BJ (cell line): ENCODE results near the gene ARHGAP42. TPM values are rescaled to one million over a fixed set of nuclear protein-coding genes. Genes with fewer than 3 reads are reported as not detected.
A peak's percentile ranks its signal among the peaks of the same experiment; 100 is the strongest.

ENCODE experiments used
- CTCF ChIA-PET: fragments of 350-600 bp; formaldehyde crosslinking; extraction: SDS; loops from one replicate; lab custom pipeline; 2021; ENCODE audit warnings: antibody characterized with exemption, inconsistent platforms; lab: Yijun Ruan, JAX
- POLR2A ChIA-PET: fragments of 300-600 bp; sonication (Branson Sonifier 250); formaldehyde crosslinking; extraction: SDS; loops from one replicate; lab custom pipeline; 2021; ENCODE audit warnings: antibody characterized with exemption; lab: Charles Lee
- DNase-seq: peaks from one replicate; pipeline ENCODE4 v3.0.0-alpha.2; 2011; ENCODE audit warnings: low read depth
- H3K27me3 ChIP-seq: 2 replicates; pipeline ENCODE4 v1.6.0; 2011; ENCODE audit warnings: low read length; ENCODE audit not compliant: control insufficient read depth, insufficient read depth
- H3K36me3 ChIP-seq: 2 replicates; pipeline ENCODE4 v1.5.1; 2011; ENCODE audit warnings: low read length; ENCODE audit not compliant: control insufficient read depth, insufficient read depth
- H3K4me3 ChIP-seq: 2 replicates; pipeline ENCODE4 v1.5.1; 2011; ENCODE audit warnings: low read depth, mild to moderate bottlenecking, control low read depth, low read length
- CTCF ChIP-seq: IDR thresholded peaks from 2 replicates; pipeline ENCODE4 v1.5.1; 2011; ENCODE audit warnings: low read depth, mild to moderate bottlenecking, control low read depth, inconsistent platforms, low read length, moderate library complexity; ENCODE audit not compliant: insufficient read depth
- polyA plus RNA-seq: library from polyadenylated mRNA; depleted of rRNA; stranded (reverse); fragments of >200 nt; gene quantifications from 2 replicates; pipeline ENCODE4 v1.2.3, GENCODE V29; 2011

The ARHGAP42 gene
- polyA plus RNA-seq, 1 experiment: 0.76 TPM

GRCh38 chr11:100719809-100720221, 32.7 kb downstream of the ARHGAP42 start:
- CTCF ChIA-PET: no interaction called here

GRCh38 chr11:100726680-100727079, 39.6 kb downstream of the ARHGAP42 start:
- no peaks in the 10 kb centered on the region for H3K36me3 ChIP-seq
- H3K27me3 ChIP-seq: peaks cover 3% of the 10 kb centered on the region; the same call in 1 of the 2 replicates
- no peak overlapping the region for H3K4me3 ChIP-seq
- TF ChIP-seq CTCF: no peak
- DNase-seq: no peak
- CTCF ChIA-PET: no interaction called here
- POLR2A ChIA-PET: no interaction called here

More at GRCh38 chr11:100719809-100720221, 32.7 kb downstream of the ARHGAP42 start:
- no peak for TF ChIP-seq CTCF
- POLR2A ChIA-PET: no interaction called here
- H3K27me3 ChIP-seq: no peaks in the 10 kb centered on the region
- H3K4me3 ChIP-seq: no peak overlapping the region
- DNase-seq: peak; percentile 29
- H3K36me3 ChIP-seq: no peaks in the 10 kb centered on the region

GRCh38 chr11:100727410-100727809, 40.3 kb downstream of the ARHGAP42 start:
- Histone ChIP-seq H3K4me3 (no peak overlapping the region), H3K36me3 (no peaks in the 10 kb centered on the region), H3K27me3 (peaks cover 3% of the 10 kb centered on the region; the same call in 1 of the 2 replicates)
- CTCF ChIA-PET: no interaction called here
- POLR2A ChIA-PET: no interaction called here
- DNase-seq: no peak
- TF ChIP-seq CTCF: no peak

GRCh38 chr11:100730266-100730665, 43.2 kb downstream of the ARHGAP42 start:
- peaks cover 3% of the 10 kb centered on the region; the same call in 1 of the 2 replicates for H3K27me3 ChIP-seq
- no peak overlapping the region for H3K4me3 ChIP-seq
- no peaks in the 10 kb centered on the region for H3K36me3 ChIP-seq
- CTCF ChIA-PET: interaction anchor here (0.6 to 1.0 kb wide), 3 partner anchors 35 to 137 kb away, joined by 3 read pairs; no protein-coding TSS in a partner anchor
- POLR2A ChIA-PET: interaction anchor here (0.7 kb wide), 1 partner anchor 147 kb away, joined by 4 read pairs; no protein-coding TSS in a partner anchor
- DNase-seq: peak; percentile 58
- TF ChIP-seq CTCF: no peak

- H3K4me3 ChIP-seq: no peak overlapping the region
- POLR2A ChIA-PET: no interaction called here
- DNase-seq: no peak
- no peak for TF ChIP-seq CTCF
- CTCF ChIA-PET: interaction anchor here (0.6 kb wide), 1 partner anchor 15 kb away, joined by 3 read pairs; no protein-coding TSS in a partner anchor
- H3K36me3 ChIP-seq: no peaks in the 10 kb centered on the region
- peaks cover 3% of the 10 kb centered on the region; the same call in 1 of the 2 replicates for H3K27me3 ChIP-seq
These were observed 44.4 kb downstream of the ARHGAP42 start for GRCh38 chr11:100731471-100731870.
